Endothelial cell (in vitro differentiated cells): Measurements from ENCODE around the gene ZNF536. TPM values are rescaled to one million over a fixed set of nuclear protein-coding genes. Genes with fewer than 3 reads are reported as not detected.

Source experiments
- DNase-seq: peaks from one replicate; pipeline ENCODE4 v3.0.0; 2021; ENCODE audit warnings: low spot score
- H3K27ac Mint-ChIP-seq: one replicate; pipeline ENCODE4 v1.8.0; 2021; ENCODE audit warnings: mixed read lengths, inconsistent platforms; ENCODE audit not compliant: unreplicated experiment
- H3K27me3 Mint-ChIP-seq: one replicate; pipeline ENCODE4 v1.8.0; 2021; ENCODE audit warnings: mild to moderate bottlenecking, moderate library complexity, mixed read lengths, inconsistent platforms; ENCODE audit not compliant: unreplicated experiment
- H3K36me3 Mint-ChIP-seq: one replicate; pipeline ENCODE4 v1.8.0; 2021; ENCODE audit warnings: mild to moderate bottlenecking, low read depth, mixed read lengths, inconsistent platforms; ENCODE audit not compliant: unreplicated experiment
- H3K4me1 Mint-ChIP-seq: one replicate; pipeline ENCODE4 v1.8.0; 2021; ENCODE audit warnings: mild to moderate bottlenecking, mixed read lengths, inconsistent platforms; ENCODE audit not compliant: unreplicated experiment
- H3K4me3 Mint-ChIP-seq: one replicate; pipeline ENCODE4 v1.8.0; 2021; ENCODE audit warnings: mild to moderate bottlenecking, mixed read lengths, inconsistent platforms; ENCODE audit not compliant: unreplicated experiment
- H3K9me3 Mint-ChIP-seq: one replicate; pipeline ENCODE4 v1.8.0; 2021; ENCODE audit warnings: mixed read lengths, inconsistent platforms; ENCODE audit not compliant: unreplicated experiment
- CTCF ChIP-seq: fragments of 200-600 bp; sonication (generic); IDR thresholded peaks from one replicate; pipeline ENCODE4 v1.5.0; 2021; ENCODE audit warnings: antibody characterized with exemption; ENCODE audit not compliant: unreplicated experiment
- total RNA-seq: library from RNA; stranded (reverse); fragmentation: NEBNext Ultra II Directional; extraction: Animal tissue kit (Norgen Biotek cat#: 25700); gene quantifications from one replicate; pipeline ENCODE4 v1.2.1, GENCODE V29; 2021; ENCODE audit not compliant: unreplicated experiment

Gene ZNF536
- total RNA-seq, 1 donor from 2014 or later: 0.33 TPM

DNA sequence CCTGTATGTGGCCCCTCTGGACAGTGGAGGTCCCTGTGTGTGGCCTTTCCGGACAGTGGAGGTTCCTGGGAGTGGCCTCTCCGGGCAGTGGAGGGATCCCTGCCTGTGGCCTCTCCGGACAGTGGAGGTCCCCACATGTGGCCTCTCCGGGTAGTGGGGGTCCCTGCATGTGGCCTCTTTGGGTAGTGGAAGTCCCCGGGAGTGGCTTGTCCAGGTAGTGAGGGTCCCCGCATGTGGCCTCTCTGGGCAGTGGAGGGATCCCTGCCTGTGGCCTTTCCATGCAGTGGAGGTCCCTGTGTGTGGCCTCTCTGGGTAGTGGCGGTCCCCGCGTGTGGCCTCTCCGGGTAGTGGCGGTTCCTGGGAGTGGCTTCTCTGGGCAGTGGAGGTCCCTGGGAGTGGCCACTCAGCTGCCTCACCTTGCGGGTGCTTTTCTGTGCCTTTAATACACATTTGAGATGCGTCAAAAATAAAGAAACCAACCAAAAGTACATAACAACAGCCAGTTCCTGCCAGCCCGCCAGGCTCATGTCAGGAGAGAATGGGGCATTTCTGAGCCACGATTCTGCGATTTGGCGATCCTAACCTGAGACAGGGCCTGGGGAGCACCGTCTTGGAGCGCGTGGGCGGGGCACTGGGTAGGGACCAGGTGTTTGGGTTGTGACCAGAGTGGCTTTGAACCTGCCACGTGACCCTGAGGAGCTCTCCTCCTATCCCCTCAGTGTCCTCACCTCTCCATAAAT lies 194.7 kb downstream of the ZNF536 start:
- no peak overlapping the region for H3K27ac Mint-ChIP-seq
- H3K4me1 Mint-ChIP-seq: peaks cover 3% of the 10 kb centered on the region
- no peaks in the 10 kb centered on the region for H3K9me3 Mint-ChIP-seq
- DNase-seq: no peak
- H3K27me3 Mint-ChIP-seq: peaks cover 8% of the 10 kb centered on the region
- H3K36me3 Mint-ChIP-seq: no peaks in the 10 kb centered on the region
- TF ChIP-seq CTCF: no peak
- H3K4me3 Mint-ChIP-seq: no peak overlapping the region

DNA sequence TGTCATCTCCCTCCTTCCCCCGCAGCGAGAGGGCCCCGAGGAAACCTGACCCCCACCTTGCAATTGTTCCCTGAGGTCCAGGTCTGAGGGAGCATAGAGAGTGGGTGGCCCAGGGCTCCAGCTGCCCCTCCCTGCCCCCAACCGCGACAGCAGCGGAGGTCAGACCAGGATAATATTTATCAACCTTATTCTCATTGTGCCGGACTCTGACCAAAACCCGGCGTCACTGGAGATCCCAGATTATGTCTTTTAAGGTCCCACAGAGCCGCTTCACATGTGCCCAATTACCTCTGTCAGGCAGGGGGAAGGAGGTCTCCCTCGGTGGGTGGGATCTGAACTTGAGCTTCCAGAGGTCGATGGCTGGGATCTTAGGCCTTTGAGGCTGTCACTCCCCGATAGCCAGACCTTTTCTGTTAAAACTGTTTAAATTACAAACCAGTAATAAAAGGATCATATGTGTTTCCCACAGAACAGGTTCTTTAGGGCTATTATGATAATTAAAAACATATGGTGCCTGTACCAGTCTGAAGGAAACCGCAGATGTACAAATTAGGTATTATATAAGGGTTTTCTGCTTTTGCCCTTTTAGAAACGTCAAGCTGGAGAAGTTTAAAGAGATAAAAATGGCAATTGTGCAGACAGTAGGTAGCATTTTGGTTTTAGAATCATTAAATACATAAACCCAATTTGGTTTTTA lies 195.5 kb downstream of the ZNF536 start:
- no peak for TF ChIP-seq CTCF
- no peak overlapping the region for H3K27ac Mint-ChIP-seq
- no peak for DNase-seq
- H3K4me3 Mint-ChIP-seq: no peak overlapping the region
- no peaks in the 10 kb centered on the region for H3K36me3 Mint-ChIP-seq
- H3K27me3 Mint-ChIP-seq: peaks cover 8% of the 10 kb centered on the region
- H3K9me3 Mint-ChIP-seq: no peaks in the 10 kb centered on the region
- H3K4me1 Mint-ChIP-seq: peaks cover 3% of the 10 kb centered on the region

- peaks cover 5% of the 10 kb centered on the region for H3K27me3 Mint-ChIP-seq
- no peak overlapping the region for H3K27ac Mint-ChIP-seq
- H3K36me3 Mint-ChIP-seq: no peaks in the 10 kb centered on the region
- no peaks in the 10 kb centered on the region for H3K4me1 Mint-ChIP-seq
- H3K4me3 Mint-ChIP-seq: no peak overlapping the region
- DNase-seq: no peak
- H3K9me3 Mint-ChIP-seq: no peaks in the 10 kb centered on the region
- no peak for TF ChIP-seq CTCF
These were observed 198.0 kb downstream of the ZNF536 start for GRCh38 chr19:30570194-30570593.

DNA sequence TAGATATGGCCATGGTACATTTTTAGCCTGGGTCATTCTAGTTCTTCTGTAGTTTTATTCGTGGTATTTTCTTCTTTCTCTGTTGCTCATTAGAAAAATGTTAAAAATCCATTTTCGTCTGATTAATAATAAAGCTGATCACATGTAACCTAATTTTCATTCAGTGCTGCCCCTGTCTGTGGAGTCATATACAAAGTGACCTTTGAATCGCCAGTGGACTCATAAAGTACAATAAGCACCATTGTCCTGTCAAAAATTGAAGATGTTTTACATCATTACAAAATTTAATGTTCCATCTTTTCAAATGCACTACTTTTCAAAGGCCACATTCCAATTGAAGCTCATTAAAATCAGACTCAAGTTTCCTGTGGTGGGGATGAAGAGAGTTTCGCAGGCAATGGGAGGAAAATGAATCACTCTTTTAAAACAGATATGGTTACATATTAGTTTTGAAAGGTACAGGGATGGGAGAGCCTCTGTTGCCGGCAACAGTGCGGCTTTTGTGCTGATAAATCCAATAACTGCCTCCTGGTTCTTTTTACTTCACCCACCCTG lies 205.4 kb downstream of the ZNF536 start:
- no peaks in the 10 kb centered on the region for H3K9me3 Mint-ChIP-seq
- TF ChIP-seq CTCF: no peak
- no peaks in the 10 kb centered on the region for H3K36me3 Mint-ChIP-seq
- no peak overlapping the region for H3K27ac Mint-ChIP-seq
- H3K4me3 Mint-ChIP-seq: no peak overlapping the region
- no peaks in the 10 kb centered on the region for H3K4me1 Mint-ChIP-seq
- no peaks in the 10 kb centered on the region for H3K27me3 Mint-ChIP-seq
- no peak for DNase-seq

DNA sequence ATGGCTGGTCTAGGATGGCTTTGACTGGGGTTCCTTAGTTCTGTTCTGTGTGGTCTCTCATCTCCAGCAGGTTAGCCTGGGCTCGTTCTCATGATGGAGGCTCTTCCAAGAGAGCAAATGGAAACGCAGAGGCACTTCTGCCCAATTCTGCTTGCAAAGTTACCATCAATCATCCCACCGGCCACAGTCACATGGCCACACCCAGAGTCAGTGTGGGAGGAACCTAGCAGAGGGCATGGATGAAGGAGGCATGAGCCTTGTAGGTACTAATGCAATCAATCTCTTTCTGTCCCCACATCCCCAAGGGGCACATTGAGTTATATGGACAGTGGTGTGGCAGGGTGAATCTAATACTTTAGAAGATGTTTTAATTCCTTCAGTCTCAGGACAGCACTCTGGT lies 207.2 kb downstream of the ZNF536 start:
- peaks cover 2% of the 10 kb centered on the region for H3K27me3 Mint-ChIP-seq
- no peaks in the 10 kb centered on the region for H3K9me3 Mint-ChIP-seq
- H3K27ac Mint-ChIP-seq: no peak overlapping the region
- TF ChIP-seq CTCF: no peak
- DNase-seq: no peak
- H3K4me1 Mint-ChIP-seq: no peaks in the 10 kb centered on the region
- H3K36me3 Mint-ChIP-seq: no peaks in the 10 kb centered on the region
- no peak overlapping the region for H3K4me3 Mint-ChIP-seq
